ENCODE data around the gene STARD3NL. TPM values are rescaled to one million over a fixed set of nuclear protein-coding genes. Genes with fewer than 3 reads are reported as not detected.

Gene STARD3NL
- total RNA-seq, 1 donor from 2014 or later, result 27.3 TPM

DNA sequence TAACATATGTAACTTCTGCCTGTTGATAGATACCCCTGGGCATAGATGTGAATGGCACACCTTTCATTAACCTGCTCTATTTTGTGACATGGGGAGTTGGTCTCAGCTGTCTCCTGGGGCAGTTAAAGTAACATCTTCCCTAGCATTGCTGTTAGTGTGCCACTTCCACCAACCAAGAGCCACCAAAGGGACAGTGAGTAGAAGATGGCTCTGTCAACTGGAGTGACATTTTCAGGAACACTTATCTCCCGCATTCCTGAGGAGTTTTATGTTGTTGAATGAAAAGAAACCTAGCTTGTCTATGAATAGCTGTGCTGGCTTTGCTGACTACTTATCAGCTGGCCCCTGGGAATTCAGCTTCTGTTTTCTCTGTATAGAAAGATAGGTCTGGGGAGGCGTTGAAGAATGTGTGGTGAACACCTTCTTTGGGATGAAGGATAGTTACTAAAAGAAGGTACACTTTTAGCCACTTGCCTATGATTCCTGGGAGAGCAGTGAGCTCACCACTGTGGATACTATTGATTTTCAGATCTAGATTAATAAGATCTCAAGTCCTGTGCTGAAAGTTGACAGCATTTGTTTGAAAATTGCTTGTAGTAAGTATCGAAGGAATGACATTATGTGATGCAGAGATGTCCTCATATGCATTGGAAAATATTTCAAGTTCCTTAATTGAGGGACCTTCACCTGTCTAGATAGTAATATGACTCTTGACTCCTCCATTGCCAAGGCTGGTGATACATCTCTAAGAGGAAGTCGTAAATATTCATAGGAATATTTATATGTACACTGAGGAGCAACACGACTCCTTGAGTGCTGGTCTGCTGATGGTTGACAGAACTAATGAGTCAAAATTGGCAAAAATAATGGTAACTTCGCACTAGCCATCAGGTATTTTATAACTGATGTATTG is 7.6 kb downstream of the STARD3NL start:
- DNase-seq (ENCODE audit: low spot score), result no peak

DNA sequence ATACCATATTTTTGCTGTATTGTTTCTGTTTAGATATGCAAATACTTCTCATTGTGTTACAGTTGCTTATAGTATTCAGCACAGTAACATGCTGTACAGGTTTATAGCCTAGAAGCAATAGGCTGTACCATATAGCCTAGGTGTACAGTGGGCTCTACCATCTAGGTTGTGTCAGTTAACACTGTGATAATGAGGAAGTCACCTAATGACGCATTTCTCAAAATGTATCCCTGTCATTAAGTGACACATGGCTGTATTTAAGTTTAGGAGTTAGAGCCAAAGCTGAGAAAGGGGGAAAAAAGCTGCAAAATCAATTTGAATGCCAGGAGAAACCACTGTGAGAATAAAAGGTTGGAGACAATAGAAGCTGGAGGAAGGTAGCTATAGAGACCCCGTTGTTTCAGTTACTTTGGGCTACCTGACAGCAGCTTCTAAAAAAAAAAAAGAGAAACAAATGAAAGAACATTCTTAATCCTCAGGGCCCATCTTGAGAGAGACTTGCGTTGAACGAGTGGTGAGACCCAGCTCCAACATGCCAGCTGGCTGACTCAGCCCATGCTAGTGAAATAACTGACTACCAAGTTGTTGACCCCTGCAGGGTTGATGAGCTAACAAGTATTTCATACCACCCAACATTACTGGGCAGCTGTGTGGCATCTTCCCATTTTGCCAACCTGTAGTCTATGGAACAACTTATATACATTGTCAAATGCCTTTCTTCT is 8.7 kb downstream of the STARD3NL start:
- no peak for DNase-seq (ENCODE audit: low spot score)

DNA sequence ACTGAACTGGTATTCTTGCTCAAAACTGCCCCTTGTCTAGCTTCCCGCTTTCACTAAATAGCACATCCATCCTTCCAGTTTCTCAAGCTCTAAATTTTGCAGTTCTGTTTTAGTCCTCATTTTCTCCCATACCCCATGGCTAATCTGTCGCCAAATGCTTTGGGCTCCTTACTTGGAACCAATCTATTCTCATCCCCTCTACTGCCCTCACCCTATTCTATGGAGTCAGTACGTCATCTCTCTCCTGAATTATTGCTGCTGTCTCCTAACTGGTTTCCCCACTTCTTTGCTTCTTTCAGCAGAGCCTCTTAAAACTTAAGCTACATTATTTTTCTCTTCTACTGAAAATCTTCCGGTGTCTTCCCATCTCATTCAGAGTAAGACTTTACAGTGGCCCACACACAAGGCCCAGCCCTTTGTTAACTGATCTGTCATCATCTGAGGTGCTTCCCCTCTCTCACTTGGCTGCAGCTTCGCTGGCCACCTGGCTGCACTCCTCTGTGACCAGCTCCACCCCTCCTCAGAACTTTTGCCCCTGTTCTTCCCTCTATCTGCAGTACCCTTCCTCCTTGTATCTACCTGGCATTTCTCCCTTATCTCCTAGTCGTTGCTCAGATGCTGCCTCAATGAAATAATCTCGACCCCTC is 9.9 kb downstream of the STARD3NL start:
- no peak for DNase-seq (ENCODE audit: low spot score)

DNA sequence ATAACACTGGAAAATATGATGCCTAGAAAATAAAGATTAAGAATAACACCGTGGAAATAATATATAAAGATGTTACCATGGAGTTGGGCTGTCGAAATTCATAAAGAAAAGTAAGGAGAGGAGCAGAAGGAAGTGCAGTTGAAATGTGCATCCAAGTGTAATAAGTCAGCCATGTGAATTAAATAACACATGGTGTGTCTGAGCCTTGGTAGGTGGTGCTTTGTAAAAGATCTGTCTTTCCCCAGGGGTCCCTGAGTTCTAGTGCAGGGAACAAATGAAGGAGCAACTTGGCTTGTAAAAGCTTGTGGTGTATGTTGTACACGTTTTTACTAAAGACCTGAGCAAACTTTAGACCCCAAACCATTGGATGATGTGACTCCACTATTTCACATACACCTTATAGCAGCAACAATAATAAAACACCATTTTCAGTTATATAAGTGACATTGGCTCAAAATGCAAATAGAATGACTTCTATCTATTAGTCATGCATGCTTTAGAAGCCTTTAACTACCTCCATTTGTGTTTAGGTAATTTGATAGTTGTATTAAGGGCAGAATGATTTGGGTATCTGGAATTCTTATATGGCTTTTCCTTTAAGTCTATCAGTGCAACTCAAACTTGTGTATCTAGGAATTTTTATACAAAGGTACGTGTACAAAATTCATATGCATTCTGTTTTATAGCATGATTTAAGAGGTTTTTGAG is 11.3 kb downstream of the STARD3NL start:
- no peak for DNase-seq (ENCODE audit: low spot score)

DNA sequence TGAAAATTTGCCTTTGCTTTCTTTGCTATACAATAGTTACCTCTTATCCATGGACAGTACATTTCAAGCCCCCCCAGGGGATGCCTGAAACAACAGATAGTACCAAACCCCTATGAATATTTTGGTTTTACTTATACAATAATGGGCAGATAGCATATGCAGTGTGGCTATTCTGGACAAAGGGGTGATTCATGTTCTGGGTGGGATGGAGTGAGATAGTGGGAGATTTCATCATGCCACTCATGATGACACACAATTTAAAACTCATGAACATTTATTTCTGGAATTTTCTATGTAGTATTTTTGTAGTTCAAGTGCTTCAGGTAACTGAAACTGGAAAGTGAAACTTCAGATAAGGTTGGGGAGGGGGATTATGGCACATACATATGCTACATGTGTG is 12.0 kb downstream of the STARD3NL start:
- no peak for DNase-seq (ENCODE audit: low spot score)

DNA sequence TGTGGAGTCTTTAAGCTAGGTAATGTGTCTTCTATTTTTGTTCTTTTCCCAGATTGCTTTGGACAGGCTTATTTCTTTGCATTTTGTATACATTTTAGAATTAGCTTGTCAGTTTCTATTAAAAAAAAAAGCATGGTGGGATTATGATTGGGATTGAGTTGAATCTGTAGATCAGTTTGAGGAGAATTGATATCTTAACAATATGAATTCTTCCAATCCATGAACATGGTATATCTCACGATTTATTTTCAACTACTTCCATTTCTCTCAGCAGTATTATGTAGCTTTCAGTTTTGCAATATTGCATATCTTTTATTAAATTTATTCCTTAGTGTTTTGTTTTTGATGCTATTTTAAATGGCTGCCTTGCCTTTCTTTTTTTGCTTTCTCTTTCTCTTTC is 13.7 kb downstream of the STARD3NL start:
- DNase-seq (ENCODE audit: low spot score), result no peak

DNA sequence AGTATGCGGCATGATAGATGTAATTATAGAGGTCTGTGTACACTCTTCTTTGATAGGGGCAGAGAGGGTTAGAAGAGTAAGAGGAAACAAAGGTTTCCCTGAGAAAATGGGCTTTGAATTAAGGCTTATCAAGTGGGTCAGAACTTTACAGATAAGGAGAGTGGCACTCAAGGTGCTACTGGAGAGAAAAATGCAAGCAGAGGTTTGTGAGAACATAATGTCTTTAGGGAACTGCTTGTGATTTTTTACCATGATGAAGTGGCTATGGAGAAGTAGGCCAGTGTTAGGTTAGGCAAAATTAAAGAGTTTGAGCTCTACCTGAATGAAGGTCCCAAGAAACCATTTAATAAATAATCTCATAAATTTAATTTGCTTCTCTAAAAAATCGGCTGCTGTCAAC is 14.3 kb downstream of the STARD3NL start:
- no peak for DNase-seq (ENCODE audit: low spot score)

DNA sequence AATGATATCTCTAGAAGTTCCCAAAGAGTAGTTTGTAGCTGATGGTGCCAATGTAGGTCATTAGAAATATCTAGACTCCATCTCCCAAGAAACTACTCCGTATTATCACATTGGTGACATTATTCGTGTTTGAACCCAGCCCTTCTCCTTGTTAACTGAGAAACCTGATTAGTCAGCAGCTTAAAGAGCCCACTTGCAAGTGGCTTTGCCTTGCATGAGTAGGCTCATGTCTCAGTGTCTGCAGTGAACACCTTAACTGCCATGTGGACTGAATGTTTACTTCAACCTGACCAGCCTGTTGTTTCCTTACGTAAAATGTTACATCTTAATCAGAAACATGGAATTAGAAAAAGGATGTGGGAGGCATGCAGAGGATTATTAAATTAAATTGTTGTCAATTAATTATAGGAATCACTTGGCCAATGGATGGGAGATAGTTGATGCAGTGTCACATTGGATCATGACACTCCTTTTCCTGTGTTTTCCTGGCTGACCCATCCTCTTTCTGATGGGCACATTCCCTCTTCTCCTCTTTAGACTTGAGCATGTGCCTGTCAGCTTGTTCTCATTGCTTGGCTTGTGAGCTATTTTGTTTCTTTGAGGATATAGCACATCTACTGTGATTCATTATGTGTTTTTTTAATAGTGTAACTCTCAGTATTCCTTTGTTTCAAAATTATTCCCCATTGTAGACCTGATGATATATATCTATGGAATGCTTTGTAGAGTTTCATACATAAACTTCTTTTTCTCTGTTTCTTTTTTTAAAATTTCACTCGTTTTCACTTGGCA is 18.0 kb downstream of the STARD3NL start:
- DNase-seq (ENCODE audit: low spot score), result no peak

DNA sequence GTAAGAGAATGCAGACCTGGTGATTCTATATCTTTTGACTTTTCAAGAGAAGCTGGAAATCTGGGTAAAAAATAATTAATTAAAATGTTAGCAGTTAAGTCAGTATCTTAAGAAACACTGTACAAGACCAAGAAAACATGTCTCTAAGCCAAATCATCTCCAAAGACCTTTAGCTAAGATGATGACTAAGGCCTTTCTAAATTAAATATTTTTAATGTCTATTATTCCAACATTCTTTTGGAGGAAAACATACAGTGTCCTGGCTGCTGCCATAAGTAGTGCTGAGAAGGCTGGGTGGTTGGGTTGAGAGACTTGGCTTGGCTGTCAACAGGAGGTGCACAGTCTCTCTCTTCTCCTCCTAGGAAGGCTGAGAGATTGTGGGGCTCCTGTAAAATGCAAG is 20.3 kb downstream of the STARD3NL start:
- no peak for DNase-seq (ENCODE audit: low spot score)

DNA sequence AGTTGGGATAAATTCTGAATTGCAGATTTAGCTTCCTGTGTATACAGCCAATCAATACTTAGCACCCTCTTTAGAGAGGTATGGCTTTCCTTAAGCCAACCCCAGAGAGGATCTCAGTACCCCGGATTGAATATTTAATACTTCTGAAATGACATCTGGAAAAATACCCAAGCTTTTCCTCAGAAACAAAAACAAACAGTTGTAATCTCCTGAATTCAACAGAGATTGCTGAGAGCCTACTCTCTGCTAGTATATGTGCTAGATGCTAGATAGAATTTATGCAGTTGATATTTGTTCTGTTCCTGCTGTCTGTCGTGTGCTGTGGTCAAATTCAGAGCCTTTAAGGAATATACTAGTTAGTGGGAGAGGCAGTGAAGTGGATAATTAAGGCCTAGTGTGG is 21.1 kb downstream of the STARD3NL start:
- no peak for DNase-seq (ENCODE audit: low spot score)

DNA sequence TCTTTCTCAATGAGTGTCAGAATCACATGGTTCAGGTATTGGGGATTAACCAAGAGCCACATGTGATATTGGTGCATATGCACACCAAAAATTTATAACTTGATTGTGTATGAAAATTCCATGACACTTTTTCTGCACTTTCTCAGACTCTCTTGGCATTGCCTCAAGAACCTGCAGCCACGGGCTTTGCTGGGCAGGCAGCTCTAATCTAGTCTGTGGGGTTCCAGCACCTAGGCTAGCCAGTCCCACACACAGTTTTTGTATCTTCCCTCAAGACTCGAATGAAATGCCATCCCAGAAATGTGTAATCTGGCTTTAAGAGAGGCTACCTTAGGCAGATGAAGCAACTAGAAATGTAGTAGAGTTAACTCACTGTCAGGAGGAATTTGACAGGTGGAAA is 21.7 kb downstream of the STARD3NL start:
- DNase-seq (ENCODE audit: low spot score), result no peak

DNA sequence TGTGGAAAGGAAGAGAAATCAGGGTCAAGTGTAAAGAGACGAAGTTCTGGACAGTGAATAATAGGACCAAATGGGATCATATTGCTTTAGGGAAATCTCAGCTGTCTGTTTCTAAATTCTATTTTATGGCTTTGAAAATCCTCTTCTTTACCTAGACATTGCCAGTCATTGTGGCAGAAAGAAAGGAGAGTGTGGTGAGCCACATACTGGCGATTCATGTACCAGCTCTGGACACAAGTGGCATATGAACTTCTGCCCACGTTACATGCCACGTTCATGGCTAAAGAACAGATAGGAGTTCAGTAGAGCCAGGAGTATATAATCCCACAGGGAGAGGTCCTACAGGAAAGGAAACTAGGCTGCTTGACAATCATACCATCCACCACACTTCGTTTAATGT is 28.0 kb downstream of the STARD3NL start:
- no peak for DNase-seq (ENCODE audit: low spot score)

DNA sequence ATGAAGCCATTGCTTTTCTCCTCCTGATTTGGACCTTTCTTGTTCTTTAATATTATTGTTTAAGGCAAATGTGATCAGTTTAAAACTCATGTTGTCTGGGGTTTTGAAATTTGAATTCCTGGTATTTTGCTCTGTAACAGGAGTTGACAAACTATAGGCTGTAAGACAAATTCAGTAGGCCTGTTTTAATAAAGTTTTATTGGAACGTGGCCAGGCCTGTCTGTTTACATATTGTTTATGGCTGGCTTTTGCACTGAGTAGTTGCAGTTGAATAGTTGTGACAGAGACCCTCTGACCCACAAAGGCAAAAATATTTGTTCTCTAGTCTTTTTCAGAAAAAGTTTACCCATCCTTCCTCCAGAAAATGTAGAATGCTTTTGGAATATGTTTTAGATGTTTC is 29.8 kb downstream of the STARD3NL start:
- DNase-seq (ENCODE audit: low spot score), result no peak

DNA sequence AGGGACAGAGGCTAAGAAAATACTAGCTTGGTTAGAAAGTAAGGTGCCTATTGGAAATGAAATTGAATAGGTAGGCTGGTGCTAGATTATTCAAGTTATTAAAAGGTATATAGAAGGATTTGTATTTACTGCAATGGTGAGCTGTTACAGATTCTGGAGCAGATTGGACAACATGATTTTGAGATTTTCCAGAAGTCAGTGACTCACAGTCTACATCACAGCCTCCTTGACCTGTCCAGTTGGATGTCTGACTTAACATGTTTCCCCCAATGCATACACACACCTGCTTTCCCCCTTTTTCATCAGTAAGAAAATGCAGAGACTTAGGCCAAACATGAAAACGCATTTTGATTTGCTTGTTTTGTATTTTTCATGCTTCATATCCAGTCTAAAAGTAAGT is 33.4 kb downstream of the STARD3NL start:
- no peak for DNase-seq (ENCODE audit: low spot score)

DNA sequence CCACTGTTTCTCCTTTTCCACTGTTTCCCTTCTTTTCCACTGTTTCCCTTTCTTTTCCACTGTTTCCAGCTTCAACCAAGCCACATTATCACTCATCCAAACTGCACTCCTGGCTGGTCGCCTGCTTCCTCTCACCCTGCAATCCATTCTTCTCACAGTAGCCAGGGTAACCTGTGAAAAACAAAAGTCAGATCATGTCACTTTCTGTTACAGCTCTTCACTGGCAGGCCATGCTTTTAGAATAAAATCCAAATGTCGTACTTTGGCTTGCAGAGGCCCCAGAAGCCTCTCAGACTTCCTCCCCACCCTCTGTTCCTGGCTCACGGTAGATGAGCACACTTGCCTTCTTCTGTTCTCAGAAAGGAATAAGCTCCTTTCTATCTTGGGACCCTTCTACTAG is 33.9 kb downstream of the STARD3NL start:
- no peak for DNase-seq (ENCODE audit: low spot score)

DNA sequence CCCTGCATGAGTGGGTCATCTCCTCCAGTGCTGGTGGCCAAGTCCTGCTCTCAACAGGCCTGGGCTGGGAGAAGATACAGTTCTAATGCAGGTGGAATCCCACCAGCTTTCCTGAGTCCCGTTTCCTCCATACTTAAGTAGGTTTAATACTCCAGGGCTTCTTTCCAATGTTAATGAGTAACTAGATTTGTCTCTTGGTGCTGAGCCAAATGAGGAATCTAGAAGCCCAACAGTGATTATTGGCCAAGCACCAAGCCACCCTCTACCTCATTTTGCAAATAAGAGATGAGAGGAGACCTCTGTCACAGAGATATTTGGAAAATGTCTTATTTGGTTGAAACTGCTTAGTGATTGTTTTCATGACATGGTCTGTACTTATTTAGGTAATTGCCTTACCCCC is 37.1 kb downstream of the STARD3NL start:
- DNase-seq (ENCODE audit: low spot score), result no peak

DNA sequence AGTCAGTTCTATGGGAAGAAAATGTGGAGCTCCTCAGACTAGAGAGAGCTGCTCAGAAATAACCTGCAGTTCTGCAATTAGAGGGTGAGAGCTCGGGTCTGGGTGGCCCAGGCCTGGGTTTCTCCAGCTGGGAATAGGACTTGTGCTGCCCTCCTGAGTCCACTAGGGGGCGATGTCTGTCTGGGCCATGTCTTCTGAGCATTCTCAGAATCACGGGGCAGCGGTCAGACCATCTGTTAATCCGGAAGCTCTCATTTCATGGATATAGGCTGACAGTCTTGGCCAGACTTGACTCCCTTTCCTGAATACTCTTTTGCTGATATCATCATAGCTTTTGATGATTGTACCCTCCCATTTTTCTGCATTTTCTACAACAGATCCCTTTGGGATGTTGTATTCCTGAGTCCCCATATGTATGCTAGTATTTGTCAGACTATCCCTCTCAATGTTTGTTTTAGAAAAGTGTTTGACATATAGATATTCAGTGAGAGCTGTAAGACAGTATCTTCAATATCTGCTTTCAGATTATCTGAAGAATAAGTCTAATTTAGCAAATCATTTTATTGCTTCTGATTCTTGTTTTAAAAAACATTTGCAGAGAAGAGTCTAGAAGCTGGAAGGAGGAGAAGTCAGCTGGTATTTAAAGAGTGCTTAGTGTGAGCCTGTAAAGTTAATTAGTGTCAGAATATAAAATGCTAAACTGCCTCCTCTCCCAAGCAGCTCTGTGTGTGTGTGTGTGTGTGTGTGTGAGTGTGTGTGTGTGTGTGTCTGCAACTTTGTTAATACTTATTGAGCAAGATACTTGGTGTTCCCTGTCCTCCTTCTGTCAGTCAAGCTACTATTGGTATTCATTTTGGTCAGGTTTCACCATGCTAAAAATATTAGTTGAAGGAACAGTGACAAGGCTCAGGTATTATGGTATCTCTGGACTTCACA is 38.0 kb downstream of the STARD3NL start:
- DNase-seq (ENCODE audit: low spot score), result peak; percentile 79

DNA sequence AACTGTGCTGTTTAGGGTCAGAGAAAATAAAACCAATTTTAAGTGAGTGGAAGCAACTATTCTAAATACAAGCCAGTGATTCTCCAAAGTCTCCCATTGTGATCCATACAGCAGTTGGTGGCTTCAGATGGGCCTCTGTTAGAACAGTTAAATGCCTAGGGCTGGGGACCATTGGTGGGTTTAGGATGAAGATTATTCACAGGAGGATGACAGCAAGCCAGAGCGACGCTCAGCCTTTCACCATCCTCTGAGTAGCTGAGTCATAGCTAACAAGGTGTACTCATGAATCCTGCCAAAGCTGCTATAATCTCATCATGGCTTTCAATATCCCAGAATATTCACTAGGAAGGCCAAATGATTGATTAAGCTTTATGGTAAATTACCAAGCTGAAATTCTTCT is 39.6 kb downstream of the STARD3NL start:
- DNase-seq (ENCODE audit: low spot score), result no peak

DNA sequence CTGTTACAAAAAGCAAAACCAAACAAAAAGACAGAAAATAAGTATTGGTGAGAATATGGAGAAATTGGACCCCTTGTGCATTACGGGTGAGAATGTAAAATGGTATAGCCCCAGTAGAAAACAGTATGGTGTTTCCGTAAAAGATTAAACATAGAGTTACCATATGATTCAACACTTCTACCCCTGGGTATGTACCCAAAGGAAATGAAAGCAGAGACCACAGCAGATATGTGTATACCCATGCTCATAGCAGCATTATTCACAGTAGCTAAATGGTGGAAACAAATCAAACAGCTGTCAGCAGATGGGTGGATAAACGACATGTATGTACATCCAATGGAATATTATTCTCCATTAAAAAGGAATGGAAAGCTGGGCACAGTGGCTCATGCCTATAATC is 42.4 kb downstream of the STARD3NL start:
- DNase-seq (ENCODE audit: low spot score), result no peak

DNA sequence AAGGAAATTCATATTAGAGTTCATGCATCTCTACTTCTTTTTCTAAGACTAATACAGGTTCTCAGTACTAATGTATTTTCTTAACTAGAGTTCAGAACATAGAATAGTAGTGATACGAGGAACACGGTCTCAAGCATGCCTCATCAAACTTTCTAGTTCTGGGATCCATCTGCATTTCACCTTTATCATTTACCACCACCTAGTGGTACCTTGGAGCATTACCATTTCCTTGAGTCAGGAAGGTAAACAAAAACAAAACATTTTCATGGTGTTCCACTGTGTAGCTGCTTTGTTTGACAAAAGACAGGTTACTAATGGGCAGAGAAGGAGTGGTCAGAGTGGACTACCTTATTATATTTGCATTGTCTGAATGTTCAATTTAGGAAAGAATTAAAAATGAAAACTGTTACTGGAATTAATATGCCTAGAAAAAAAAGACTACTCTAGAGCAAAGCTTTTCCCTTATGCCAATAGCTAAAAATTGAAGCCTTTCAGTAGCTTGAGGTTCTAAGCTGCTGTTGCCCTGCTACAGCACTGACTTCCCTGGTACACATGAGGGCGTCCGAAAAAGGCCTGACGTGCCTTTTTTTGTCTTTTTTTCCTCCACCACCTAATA is 44.5 kb downstream of the STARD3NL start:
- DNase-seq (ENCODE audit: low spot score), result peak; percentile 47
